GM18526 (cell line): ENCODE results near the gene IL36RN.

Experiments used
- POLR2A ChIP-seq: IDR thresholded peaks from 3 replicates; pipeline ENCODE4 v1.6.1; 2011; ENCODE audit not compliant: insufficient read length; ENCODE audit errors: extremely low read depth

IL36RN gene

DNA sequence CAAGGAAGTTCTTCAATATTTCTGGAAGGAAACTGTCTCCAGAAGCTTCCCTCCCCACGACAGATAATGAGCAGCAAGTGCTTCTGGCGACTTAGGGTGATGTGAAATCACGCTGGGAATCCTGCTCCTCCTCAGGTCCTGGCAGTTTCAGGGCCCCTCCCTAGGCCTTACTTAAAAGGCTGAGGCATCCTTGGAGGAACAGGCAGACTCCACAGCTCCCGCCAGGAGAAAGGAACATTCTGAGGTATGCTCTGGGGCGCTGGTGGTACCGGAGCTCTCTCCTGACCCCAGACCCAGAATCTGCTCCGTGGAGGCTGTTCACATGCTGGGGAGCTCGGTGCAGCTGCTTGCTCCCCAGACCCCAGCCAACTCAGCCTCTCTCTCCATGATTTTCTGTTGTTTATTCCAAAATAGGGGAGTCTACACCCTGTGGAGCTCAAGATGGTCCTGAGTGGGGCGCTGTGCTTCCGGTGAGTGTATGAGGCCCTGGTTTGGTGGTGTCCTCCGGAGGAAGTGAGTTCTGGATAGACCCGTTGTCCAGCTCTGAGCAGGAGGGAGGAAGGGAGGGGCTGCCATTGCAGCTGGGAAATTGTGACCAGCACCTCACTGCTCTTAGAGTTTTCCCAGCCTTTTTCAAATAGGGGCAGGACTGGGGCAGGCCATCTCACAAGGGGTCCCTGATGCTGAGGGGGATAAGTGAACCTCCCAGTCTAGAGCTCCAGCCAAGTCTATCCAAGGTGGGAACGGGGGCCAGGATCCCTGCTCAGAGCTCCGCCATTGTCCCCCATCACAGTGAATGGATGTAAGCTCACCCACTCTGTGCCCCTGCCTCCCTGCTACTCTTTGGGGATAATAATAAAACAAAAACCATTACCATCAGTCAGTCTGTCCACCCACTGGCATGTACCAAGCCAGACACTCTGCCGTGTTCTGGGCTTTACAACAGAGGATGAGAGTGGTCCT is at the start of gene IL36RN:
IL36RN (plus strand) TSS at position 201 of the 963 bp plus-strand sequence; CDS start at position 442, 241 bp downstream.
- TF ChIP-seq POLR2A = no peak

GRCh38 chr2:113009622-113010021 is 49.4 kb upstream of the IL36RN start:
- no peak for TF ChIP-seq POLR2A

DNA sequence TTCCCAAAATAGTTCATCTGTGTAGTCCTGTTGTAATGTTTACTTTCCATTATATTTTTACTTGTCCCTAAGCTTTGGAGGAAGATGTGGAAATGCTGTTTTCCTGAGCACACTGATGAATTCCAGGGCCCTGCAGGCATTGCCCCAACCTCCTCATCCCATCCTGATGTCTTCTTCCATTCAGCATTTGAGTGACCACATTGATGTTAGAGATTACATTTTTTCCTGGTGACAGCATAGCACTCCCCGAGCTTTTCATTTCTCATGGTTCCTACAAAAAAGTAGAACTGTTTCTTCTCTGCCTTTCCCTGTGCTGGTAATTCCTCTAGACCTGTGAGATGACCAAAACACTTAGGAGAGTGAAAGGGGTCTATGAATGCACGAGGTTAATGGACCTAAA is 48.9 kb upstream of the IL36RN start:
- TF ChIP-seq POLR2A = no peak

- TF ChIP-seq POLR2A = no peak
These were observed 47.9 kb upstream of the IL36RN start for GRCh38 chr2:113011108-113011507.

GRCh38 chr2:113012436-113013335 is 46.3 kb upstream of the IL36RN start:
- TF ChIP-seq POLR2A = no peak

- no peak for TF ChIP-seq POLR2A
These were observed 45.7 kb upstream of the IL36RN start for GRCh38 chr2:113013336-113013661.

DNA sequence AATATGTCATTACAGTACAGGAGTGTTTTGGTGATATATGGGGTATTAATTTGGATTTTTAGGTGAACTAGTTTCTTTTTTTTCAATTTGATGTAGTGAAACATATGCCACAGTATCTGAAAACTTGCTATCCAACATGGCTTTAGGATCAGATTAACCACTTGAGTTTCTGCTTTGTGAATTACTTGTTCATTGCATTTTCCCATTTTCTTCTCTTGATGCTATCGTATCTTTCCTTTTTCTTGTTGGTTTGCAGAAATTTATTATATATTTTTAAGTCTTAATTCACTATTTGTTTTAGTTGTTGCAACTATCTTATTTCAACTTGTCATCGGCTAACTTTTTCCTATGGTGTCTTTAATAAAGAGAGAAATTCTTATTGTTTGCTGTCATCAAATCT is 44.9 kb upstream of the IL36RN start:
- TF ChIP-seq POLR2A = no peak

GRCh38 chr2:113015042-113015441 is 44.0 kb upstream of the IL36RN start:
- no peak for TF ChIP-seq POLR2A

GRCh38 chr2:113015655-113016054 is 43.3 kb upstream of the IL36RN start:
- TF ChIP-seq POLR2A = no peak

- no peak for TF ChIP-seq POLR2A
These were observed 40.5 kb upstream of the IL36RN start for GRCh38 chr2:113018509-113018908.

DNA sequence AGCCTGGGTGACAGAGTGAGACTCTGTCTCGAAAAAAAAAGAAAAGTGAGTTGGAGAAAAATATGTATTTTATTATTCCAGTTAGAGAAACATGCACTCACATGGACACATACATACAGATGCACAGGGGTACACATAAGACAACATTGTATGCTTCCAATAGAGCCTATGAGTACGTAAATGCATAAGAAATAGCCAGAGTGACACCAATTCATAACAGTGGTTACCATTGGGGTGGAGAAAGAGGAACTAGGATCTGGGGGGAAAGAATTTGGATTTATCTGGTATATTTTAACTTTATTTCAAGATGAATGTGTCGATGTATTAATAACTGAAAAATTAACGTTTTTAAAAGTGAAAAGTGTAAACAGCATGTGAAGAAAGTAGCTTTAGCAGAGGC is 37.7 kb upstream of the IL36RN start:
- no peak for TF ChIP-seq POLR2A

- TF ChIP-seq POLR2A = no peak
These were observed 34.2 kb upstream of the IL36RN start for GRCh38 chr2:113024764-113025163.

- TF ChIP-seq POLR2A = no peak
These were observed 33.3 kb upstream of the IL36RN start for GRCh38 chr2:113025737-113026136.

DNA sequence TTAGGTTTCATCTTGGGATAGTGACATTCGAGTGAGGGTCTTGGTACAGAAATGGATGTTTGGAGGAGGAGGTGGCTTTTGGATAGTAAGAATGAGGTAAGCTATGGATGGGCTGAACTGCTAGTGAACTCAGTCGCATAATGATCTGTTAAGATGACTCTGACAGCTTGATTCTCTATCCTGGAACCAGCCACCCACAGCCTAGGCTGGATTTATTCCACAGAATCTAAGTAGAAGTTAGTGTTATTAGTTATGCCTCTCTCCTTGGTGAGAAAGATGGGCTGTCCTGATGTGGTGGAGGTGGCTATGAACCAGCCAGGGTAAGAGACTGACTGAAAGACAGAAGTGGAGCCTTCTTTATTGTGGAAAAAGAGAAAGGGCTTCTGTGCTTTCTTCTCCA is 31.3 kb upstream of the IL36RN start:
- no peak for TF ChIP-seq POLR2A

DNA sequence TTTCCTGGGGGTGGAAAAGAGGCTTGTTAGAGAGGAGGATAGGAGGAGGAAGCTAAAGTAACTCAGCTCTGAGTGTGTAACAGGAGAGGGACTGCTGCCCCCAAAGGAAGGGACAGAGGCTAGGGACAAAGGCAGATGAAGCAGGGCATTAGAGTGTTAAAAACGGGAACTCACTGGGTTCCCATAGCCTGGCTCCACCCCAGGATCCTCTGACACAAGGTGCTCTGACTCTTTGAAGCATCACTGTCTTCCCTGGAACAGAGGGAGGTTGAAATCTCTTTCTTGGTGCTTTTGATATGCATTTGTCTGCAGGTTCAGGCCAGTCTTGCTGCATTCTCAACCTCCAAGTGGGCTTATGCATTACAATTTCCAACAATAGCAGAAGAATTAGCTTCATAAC is 30.9 kb upstream of the IL36RN start:
- TF ChIP-seq POLR2A = no peak

DNA sequence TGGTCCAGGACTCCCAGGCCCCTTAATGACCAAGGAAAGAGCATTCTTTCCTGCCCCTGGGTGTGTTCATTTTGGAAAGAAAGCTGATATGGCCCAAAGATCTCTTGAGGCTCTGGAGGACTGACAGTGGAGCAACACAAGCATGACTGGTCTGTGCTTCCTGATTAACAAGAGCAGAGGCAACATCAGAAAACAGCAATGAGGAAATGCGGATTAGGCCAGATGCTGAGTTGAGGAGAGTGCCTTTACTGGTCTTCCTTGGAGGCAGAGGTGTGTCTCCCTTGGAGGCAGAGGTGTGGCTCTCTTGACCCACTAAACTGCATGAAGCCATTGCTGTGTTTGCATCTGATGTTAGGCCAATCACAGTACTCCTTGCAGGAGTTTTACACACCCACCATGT is 26.3 kb upstream of the IL36RN start:
- no peak for TF ChIP-seq POLR2A

DNA sequence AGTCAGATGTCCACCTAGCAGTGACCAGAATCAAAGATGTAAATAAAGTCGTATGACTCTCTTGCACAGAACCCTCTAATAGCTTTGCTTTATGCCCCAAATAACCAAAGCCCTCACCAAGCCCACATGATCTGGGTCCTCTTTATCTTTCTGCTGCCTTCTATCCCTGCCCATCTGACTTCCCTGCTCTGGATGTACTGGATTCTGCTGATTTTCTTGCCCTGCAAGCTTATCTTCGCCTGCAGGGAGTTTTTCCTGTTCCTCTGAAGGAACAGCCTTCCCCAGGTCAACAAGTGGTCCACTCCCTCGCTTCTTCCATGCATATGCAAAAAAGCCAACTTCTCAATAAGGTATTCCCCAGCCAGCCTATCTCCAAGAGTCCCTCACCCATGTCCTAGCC is 25.0 kb upstream of the IL36RN start:
- no peak for TF ChIP-seq POLR2A

- no peak for TF ChIP-seq POLR2A
These were observed 22.2 kb upstream of the IL36RN start for GRCh38 chr2:113036763-113037162.
